ENCODE data around the gene ASPA.

DNA sequence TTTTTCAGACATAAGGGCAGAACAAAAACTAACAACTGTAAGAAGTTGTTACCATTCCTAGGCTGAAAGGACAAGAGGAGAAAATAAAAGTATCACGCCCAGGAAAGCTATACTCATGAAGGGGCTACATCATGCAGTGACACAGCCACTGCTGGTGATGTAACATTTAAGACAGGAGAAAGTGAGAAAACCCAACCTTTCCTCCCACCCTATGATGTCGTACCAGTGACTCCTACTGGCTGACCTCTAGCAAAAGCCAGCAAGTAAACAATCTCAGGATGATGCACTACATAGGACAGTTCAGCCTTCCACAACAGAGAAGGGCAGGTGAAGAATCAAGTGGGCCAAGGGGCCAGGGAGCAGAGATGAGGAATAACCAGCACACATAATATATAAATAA, 28.2 kb upstream of the ASPA start:
- TF ChIP-seq, protein P1, sequence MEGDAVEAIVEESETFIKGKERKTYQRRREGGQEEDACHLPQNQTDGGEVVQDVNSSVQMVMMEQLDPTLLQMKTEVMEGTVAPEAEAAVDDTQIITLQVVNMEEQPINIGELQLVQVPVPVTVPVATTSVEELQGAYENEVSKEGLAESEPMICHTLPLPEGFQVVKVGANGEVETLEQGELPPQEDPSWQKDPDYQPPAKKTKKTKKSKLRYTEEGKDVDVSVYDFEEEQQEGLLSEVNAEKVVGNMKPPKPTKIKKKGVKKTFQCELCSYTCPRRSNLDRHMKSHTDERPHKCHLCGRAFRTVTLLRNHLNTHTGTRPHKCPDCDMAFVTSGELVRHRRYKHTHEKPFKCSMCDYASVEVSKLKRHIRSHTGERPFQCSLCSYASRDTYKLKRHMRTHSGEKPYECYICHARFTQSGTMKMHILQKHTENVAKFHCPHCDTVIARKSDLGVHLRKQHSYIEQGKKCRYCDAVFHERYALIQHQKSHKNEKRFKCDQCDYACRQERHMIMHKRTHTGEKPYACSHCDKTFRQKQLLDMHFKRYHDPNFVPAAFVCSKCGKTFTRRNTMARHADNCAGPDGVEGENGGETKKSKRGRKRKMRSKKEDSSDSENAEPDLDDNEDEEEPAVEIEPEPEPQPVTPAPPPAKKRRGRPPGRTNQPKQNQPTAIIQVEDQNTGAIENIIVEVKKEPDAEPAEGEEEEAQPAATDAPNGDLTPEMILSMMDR (IDR thresholded peaks at IDR 0.05; ENCODE audit: insufficient read depth, low read length), result no peak
- TF ChIP-seq SPI1 (IDR thresholded peaks at IDR 0.05; ENCODE audit: borderline replicate concordance, low read depth) (no peak), POLR2AphosphoS5 (IDR thresholded peaks at IDR 0.05; ENCODE audit: low read depth) (no peak)

Data from HL-60 (cell line).